HL-60/S4 treated with phorbol 12-myristate 13-acetate at 8.2 ng/mL for 4 days and 3 days (cell line): Measurements from ENCODE around the gene TRAPPC8.
"Not testable (repeated sequence)": the region's sequence is repeated elsewhere in the genome, so short reads cannot be mapped to it uniquely, and the experiment has no call there.

Source experiments
- in situ Hi-C: fragments of 300-500 bp; cut with MboI; formaldehyde crosslinking; loops from 2 replicates; pipeline ENCODE4 v1.15.0; 2022; ENCODE audit warnings: low sequenced_read_pairs

Gene TRAPPC8

GRCh38 chr18:31876707-31877106 is 66.2 kb downstream of the TRAPPC8 start:
- in situ Hi-C loops: no loop called here

DNA sequence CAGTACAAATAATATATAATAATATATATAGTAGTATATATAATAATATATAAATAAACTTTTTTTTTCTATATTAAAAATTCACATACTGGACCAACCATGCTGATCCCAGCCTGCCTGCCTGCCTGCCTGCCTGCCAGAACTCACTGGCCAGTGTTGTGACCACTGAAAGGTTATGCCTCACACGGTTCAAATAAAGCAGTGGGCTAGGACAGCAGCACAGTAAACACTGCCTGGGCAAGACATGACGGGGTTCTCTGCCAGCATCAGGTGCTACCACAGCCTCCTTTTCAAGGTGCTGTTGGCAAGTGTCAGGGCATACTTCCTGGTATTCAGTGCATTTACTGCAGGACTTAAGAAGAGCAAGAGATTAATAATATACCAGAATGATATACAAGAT is 67.6 kb downstream of the TRAPPC8 start:
- in situ Hi-C loops: no loop called here

- in situ Hi-C loops: no loop called here
Measured at GRCh38 chr18:31863103-31863502, 79.8 kb downstream of the TRAPPC8 start.

DNA sequence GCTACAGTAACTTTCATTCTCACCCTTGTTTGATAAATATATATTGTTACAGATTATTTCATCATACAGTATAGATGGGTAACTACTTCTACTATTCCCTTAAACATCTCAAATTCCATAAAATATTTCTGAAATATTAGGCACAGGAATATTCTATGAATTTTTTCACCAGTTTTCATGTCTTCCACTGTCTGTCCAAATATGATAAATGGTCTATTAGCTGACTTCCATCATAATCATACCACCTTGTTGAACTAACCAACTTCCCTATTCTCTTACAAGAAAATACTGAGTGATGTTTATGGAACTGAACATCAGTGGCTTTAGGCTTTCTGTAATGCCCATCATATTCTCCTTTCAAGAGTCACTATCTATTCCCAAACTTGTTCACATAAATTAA is 82.4 kb downstream of the TRAPPC8 start:
- in situ Hi-C loops: no loop called here

- in situ Hi-C loops: no loop called here
Measured at GRCh38 chr18:31857526-31858106, 85.3 kb downstream of the TRAPPC8 start.

- in situ Hi-C loops: no loop called here
Measured at GRCh38 chr18:31850844-31851243, 92.1 kb downstream of the TRAPPC8 start.

- in situ Hi-C loops: loop anchor here (25.0 kb wide), 1 partner anchor 97 kb away; the partner anchor contains the start of gene TRAPPC8
Measured at GRCh38 chr18:31840499-31840898, 102.4 kb downstream of the TRAPPC8 start.

- in situ Hi-C loops: loop anchor here (25.0 kb wide), 1 partner anchor 99 kb away; the partner anchor contains the start of gene TRAPPC8
Measured at GRCh38 chr18:31837879-31838278, 105.0 kb downstream of the TRAPPC8 start.

DNA sequence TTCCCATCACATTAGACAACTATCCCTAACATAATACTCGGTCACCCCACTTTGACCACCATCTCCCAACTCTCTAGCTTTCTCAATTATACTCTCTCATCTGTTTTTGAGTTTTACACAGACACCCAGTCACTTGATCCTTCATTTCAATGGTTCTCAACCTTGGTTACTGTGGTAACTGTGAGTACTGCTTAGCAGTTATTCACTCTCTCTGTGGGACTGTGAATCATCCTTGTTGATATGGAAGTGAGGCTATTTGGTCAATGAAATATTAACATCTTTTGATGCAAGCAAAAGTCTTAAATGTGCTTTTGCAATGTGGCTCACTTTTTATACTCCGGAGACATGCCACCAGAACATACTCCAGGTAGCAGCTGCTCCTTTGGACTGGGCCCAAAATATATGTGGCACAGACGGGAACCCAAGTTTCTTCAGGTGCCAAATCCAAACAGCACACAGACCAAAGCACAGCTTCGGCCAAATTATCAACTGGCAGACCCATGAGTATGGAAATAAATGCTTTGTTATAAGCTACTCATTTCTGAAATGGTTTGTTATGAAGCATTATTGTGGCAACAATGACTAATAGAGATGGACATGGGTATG is 107.3 kb downstream of the TRAPPC8 start:
- in situ Hi-C loops: loop anchor here (25.0 kb wide), 1 partner anchor 102 kb away; the partner anchor contains the start of gene TRAPPC8

GRCh38 chr18:31831903-31832302 is 111.0 kb downstream of the TRAPPC8 start:
- in situ Hi-C loops: loop anchor here (25.0 kb wide), 1 partner anchor 105 kb away; the partner anchor contains the start of gene TRAPPC8

DNA sequence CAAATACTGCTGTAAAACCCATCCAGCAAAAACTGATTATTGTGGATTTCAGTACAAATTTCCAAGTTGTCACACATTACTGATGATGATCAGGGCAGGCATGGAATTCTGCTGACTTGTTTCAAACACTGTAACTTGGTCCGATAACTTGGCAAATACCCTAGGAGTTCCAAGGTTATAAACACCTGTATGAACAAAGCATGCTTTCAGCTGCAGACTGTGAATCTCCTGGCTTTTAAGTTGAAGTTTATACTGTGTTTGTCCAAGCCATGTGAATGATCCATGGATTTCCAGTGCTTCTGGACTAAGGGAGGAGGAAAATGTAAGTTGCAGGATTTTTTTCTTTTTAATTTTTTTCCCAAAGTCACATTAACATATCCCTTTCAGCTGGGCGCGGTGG is 112.2 kb downstream of the TRAPPC8 start:
- in situ Hi-C loops: loop anchor here (25.0 kb wide), 1 partner anchor 107 kb away; the partner anchor contains the start of gene TRAPPC8

GRCh38 chr18:31828613-31829012 is 114.3 kb downstream of the TRAPPC8 start:
- in situ Hi-C loops: loop anchor here (25.0 kb wide), 1 partner anchor 109 kb away; the partner anchor contains the start of gene TRAPPC8

DNA sequence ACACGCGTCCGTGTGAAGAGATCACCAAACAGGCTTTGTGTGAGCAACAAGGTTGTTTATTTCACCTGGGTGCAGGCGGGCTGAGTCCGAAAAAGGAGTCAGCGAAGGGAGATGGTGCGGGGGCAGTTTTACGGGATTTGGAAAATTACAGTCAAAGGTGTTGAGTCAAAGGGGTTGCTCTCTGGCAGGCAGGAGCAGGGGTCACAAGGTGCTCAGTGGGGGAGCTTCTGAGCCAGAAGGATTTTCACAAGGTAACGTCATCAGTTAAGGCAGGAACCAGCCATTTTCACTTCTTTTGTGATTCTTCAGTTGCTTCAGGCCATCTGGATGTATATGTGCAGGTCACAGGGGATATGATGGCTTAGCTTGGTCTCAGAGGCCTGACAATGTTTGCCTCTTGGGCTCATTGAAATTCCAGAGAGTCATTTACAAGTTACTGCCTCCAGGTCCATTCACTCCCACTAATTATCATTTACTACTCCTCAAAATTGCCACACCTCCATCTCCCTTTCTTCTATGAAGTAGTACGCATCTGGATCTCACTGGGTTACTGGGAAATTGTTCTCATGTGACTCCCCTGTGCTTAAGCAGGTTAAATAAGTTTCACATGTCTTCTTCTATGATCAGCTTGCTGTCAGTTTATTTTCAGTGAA is 116.1 kb downstream of the TRAPPC8 start:
- in situ Hi-C loops: loop anchor here (25.0 kb wide), 1 partner anchor 111 kb away; the partner anchor contains the start of gene TRAPPC8

GRCh38 chr18:31825772-31826171 is 117.2 kb downstream of the TRAPPC8 start:
- in situ Hi-C loops: loop anchor here (25.0 kb wide), 1 partner anchor 112 kb away; the partner anchor contains the start of gene TRAPPC8

GRCh38 chr18:31821545-31822171 is 121.3 kb downstream of the TRAPPC8 start:
- in situ Hi-C loops: no loop called here

GRCh38 chr18:31819925-31820229 is 123.1 kb downstream of the TRAPPC8 start:
- in situ Hi-C loops: no loop called here

GRCh38 chr18:31819106-31819924 is 123.6 kb downstream of the TRAPPC8 start:
- in situ Hi-C loops: no loop called here

GRCh38 chr18:31814132-31814531 is 128.8 kb downstream of the TRAPPC8 start:
- in situ Hi-C loops: no loop called here

DNA sequence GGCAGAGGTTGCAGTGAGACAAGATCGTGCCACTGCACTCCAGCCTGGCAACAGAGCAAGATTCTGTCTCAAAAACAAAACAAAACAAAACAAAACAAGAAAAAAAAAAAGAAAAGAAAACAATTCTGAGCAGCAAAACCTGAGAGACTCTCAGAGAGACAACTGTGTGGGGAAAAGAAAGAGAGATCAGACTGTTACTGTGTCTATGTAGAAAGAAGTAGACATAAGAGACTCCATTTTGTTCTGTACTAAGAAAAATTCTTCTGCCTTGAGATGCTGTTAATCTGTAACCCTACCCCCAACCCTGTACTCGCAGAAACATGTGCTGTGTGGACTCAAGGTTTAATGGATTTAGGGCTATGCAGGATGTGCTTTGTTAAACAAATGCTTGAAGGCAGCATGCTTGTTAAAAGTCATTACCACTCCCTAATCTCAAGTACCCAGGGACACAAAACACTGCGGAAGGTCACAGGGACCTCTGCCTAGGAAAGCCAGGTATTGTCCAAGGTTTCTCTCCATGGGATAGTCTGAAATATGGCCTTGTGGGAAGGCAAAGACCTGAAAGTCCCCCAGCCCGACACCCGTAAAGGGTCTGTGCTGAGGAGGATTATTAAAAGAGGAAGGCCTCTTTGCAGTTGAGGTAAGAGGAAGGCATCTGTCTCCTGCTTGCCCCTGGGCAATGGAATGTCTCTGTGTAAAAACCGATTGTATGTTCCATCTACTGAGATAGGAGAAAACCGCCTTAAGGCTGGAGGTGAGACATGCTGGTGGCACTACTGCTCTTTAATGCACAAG is 132.4 kb downstream of the TRAPPC8 start:
- in situ Hi-C loops: not testable (repeated sequence)

DNA sequence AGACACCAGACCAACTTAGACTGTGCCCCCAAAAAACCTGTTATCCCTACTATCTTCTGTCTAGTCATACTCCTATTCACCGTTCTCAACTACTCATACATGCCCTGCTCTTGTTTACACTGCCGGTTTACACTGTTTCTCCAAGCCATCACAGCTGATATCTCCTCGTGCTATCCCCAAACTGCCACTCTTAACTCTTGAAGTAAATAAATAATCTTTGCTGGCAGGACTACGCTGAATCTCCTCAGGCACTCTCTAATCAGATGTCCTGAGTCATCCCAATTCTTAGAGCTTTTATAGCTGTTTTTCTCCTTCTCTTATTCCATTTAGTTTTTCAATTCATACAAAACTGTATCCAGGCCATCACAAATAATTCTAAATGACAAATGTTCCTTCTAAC is 133.9 kb downstream of the TRAPPC8 start:
- in situ Hi-C loops: not testable (repeated sequence)
